HCT116 (cell line): Measurements from ENCODE around the gene IMMP2L.
"Not testable (repeated sequence)": the region's sequence is repeated elsewhere in the genome, so short reads cannot be mapped to it uniquely, and the experiment has no call there.

Experiments used
- POLR2AphosphoS5 ChIP-seq: IDR thresholded peaks from 2 replicates; pipeline ENCODE4 v1.6.1; 2011; ENCODE audit warnings: mild to moderate bottlenecking, low read depth, low read length, moderate library complexity
- RAD21 ChIP-seq: IDR thresholded peaks from 2 replicates; pipeline ENCODE4 v1.6.1; 2012; ENCODE audit warnings: low read depth, mild to moderate bottlenecking
- TCF7L2 ChIP-seq: IDR thresholded peaks from 2 replicates; pipeline ENCODE4 v1.7.0; 2011; ENCODE audit warnings: borderline replicate concordance, inconsistent platforms; ENCODE audit not compliant: insufficient read depth, insufficient read length; ENCODE audit errors: extremely low read depth
- YY1 ChIP-seq: IDR thresholded peaks from 2 replicates; pipeline ENCODE4 v1.6.1; 2011; ENCODE audit warnings: low read length, low read depth, moderate library complexity, mild to moderate bottlenecking; ENCODE audit not compliant: insufficient replicate concordance; ENCODE audit errors: extremely low read depth
- TF ChIP-seq, protein P1 (sequence below), 3 experiments: fragments of 200-600 bp in 1 of 3; sonication (generic) in 1 of 3; IDR thresholded peaks in 2 of 3; conservative IDR thresholded peaks in 1 of 3; 2 replicates each; pipeline ENCODE4 v1.5.1; 2012 to 2017; ENCODE audit warnings: low read depth in 2 of 3, low read length in 2 of 3, antibody characterized with exemption in 1 of 3, borderline replicate concordance in 1 of 3, control low read depth in 1 of 3, mild to moderate bottlenecking in 1 of 3, mixed read lengths in 1 of 3, mixed run types in 1 of 3, moderate library complexity in 1 of 3; ENCODE audit not compliant: insufficient read depth in 1 of 3

- not testable (repeated sequence) for TF ChIP-seq RAD21, TCF7L2, POLR2AphosphoS5, YY1
- TF ChIP-seq, protein P1, sequence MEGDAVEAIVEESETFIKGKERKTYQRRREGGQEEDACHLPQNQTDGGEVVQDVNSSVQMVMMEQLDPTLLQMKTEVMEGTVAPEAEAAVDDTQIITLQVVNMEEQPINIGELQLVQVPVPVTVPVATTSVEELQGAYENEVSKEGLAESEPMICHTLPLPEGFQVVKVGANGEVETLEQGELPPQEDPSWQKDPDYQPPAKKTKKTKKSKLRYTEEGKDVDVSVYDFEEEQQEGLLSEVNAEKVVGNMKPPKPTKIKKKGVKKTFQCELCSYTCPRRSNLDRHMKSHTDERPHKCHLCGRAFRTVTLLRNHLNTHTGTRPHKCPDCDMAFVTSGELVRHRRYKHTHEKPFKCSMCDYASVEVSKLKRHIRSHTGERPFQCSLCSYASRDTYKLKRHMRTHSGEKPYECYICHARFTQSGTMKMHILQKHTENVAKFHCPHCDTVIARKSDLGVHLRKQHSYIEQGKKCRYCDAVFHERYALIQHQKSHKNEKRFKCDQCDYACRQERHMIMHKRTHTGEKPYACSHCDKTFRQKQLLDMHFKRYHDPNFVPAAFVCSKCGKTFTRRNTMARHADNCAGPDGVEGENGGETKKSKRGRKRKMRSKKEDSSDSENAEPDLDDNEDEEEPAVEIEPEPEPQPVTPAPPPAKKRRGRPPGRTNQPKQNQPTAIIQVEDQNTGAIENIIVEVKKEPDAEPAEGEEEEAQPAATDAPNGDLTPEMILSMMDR (IDR thresholded peaks at IDR 0.05 in 2 of 3, conservative IDR thresholded peaks at IDR 0.05 in 1 of 3; ENCODE audit: borderline replicate concordance in 1 of 3, insufficient read depth in 1 of 3, low read depth in 2 of 3, low read length in 2 of 3): not testable (repeated sequence)
These were observed 489.6 kb downstream of the IMMP2L start for GRCh38 chr7:111072658-111073057.
